RWPE2 (cell line): ENCODE data around the gene SHTN1.

ENCODE experiments used
- ATAC-seq: fragments of 200-7000 bp; cut with Tn5 transposase; 3 replicates; pipeline ENCODE4 v1.9.1; 2021; ENCODE audit warnings: low read depth
- DNase-seq: peaks from one replicate; pipeline ENCODE4 v3.0.0-alpha.2; 2020; ENCODE audit warnings: low spot score
- H3K27ac ChIP-seq: fragments of 450-650 bp; 2 replicates; pipeline ENCODE4 v1.5.1; 2017; ENCODE audit warnings: mild to moderate bottlenecking; ENCODE audit not compliant: poor library complexity, severe bottlenecking
- H3K27me3 ChIP-seq: fragments of 250-450 bp; sonication (Bioruptor Pico); 2 replicates; pipeline ENCODE4 v1.5.1; 2021; ENCODE audit warnings: mild to moderate bottlenecking, moderate library complexity; ENCODE audit not compliant: insufficient read depth, poor library complexity, severe bottlenecking
- H3K36me3 ChIP-seq: fragments of 250-450 bp; sonication (Bioruptor Pico); 2 replicates; pipeline ENCODE4 v1.5.1; 2020; ENCODE audit warnings: low read depth, mild to moderate bottlenecking, moderate library complexity
- H3K4me1 ChIP-seq: fragments of 250-450 bp; sonication (Bioruptor Pico); 2 replicates; pipeline ENCODE4 v1.5.1; 2021; ENCODE audit warnings: mild to moderate bottlenecking, moderate library complexity; ENCODE audit not compliant: insufficient read depth, poor library complexity, severe bottlenecking
- H3K4me3 ChIP-seq: fragments of 250-450 bp; sonication (Bioruptor Pico); 2 replicates; pipeline ENCODE4 v1.5.1; 2021; ENCODE audit warnings: mild to moderate bottlenecking, moderate library complexity; ENCODE audit not compliant: severe bottlenecking
- H3K9me3 ChIP-seq: fragments of 250-450 bp; sonication (Bioruptor Pico); 2 replicates; pipeline ENCODE4 v1.5.1; 2021; ENCODE audit warnings: mild to moderate bottlenecking, moderate library complexity; ENCODE audit not compliant: severe bottlenecking
- CTCF ChIP-seq: fragments of 450-650 bp; IDR thresholded peaks from one replicate; pipeline ENCODE4 v1.5.1; 2017; ENCODE audit warnings: mild to moderate bottlenecking, moderate library complexity; ENCODE audit not compliant: poor library complexity, severe bottlenecking

SHTN1 gene

GRCh38 chr10:116866066-116866465 lies 138.9 kb downstream of the SHTN1 start:
- no peak for TF ChIP-seq CTCF
- Histone ChIP-seq H3K4me3 (no peak overlapping the region), H3K27me3 (no peaks in the 10 kb centered on the region), H3K36me3 (no peaks in the 10 kb centered on the region), H3K9me3 (no peaks in the 10 kb centered on the region), H3K4me1 (no peaks in the 10 kb centered on the region), H3K27ac (no peak overlapping the region)
- no peak for DNase-seq
- no peak for ATAC-seq

GRCh38 chr10:116864436-116864835 lies 140.6 kb downstream of the SHTN1 start:
- H3K27ac ChIP-seq: no peak overlapping the region
- no peak for TF ChIP-seq CTCF
- ATAC-seq (no peak), DNase-seq (no peak)
- H3K4me3 ChIP-seq: no peak overlapping the region
- H3K36me3 ChIP-seq: no peaks in the 10 kb centered on the region
- no peaks in the 10 kb centered on the region for H3K9me3 ChIP-seq
- no peaks in the 10 kb centered on the region for H3K27me3 ChIP-seq
- no peaks in the 10 kb centered on the region for H3K4me1 ChIP-seq

- DNase-seq: no peak
- Histone ChIP-seq H3K27me3 (no peaks in the 10 kb centered on the region), H3K27ac (no peak overlapping the region), H3K4me1 (no peaks in the 10 kb centered on the region), H3K4me3 (no peak overlapping the region), H3K9me3 (no peaks in the 10 kb centered on the region), H3K36me3 (no peaks in the 10 kb centered on the region)
- ATAC-seq: no peak
- no peak for TF ChIP-seq CTCF
Observed at GRCh38 chr10:116861796-116862195, 143.2 kb downstream of the SHTN1 start.

- no peak for TF ChIP-seq CTCF
- Histone ChIP-seq H3K36me3 (no peaks in the 10 kb centered on the region), H3K4me3 (no peak overlapping the region), H3K9me3 (no peaks in the 10 kb centered on the region), H3K27me3 (no peaks in the 10 kb centered on the region), H3K4me1 (no peaks in the 10 kb centered on the region), H3K27ac (no peak overlapping the region)
- ATAC-seq (no peak), DNase-seq (no peak)
Observed at GRCh38 chr10:116857156-116857555, 147.8 kb downstream of the SHTN1 start.

- Histone ChIP-seq H3K9me3 (no peaks in the 10 kb centered on the region), H3K27me3 (no peaks in the 10 kb centered on the region), H3K4me3 (no peak overlapping the region), H3K36me3 (no peaks in the 10 kb centered on the region), H3K4me1 (peaks cover 6% of the 10 kb centered on the region), H3K27ac (no peak overlapping the region)
- no peak for TF ChIP-seq CTCF
- DNase-seq: no peak
- ATAC-seq: no peak
Observed at GRCh38 chr10:116853701-116854100, 151.3 kb downstream of the SHTN1 start.
